ENCODE measurements around the gene NUP133. TPM values are rescaled to one million over a fixed set of nuclear protein-coding genes. Genes with fewer than 3 reads are reported as not detected.

The NUP133 gene
- total and polyA plus RNA-seq, 4 donors = 5.7 to 22.7 (median 10.4) TPM

GRCh38 chr1:229509576-229509975 is 1.4 kb upstream of the NUP133 start:
- Histone ChIP-seq H3K9ac (ENCODE audit: low read depth in 1 of 2, low read length in 2 of 2) (no peak overlapping the region), H3K4me1 (ENCODE audit: control insufficient read depth in 4 of 4, insufficient read depth in 4 of 4, low read length in 3 of 4) (peaks cover 0 to 29% (median 15%) of the 10 kb centered on the region in 4 donors), H3K36me3 (ENCODE audit: control insufficient read depth in 4 of 4, insufficient read depth in 3 of 4, low read depth in 1 of 4, low read length in 3 of 4) (peaks cover 0 to 2% (median 0%) of the 10 kb centered on the region in 4 donors), H3K27ac (ENCODE audit: low read depth in 1 of 2, low read length in 2 of 2) (no peak overlapping the region), H3K9me3 (ENCODE audit: control insufficient read depth in 4 of 4, low read length in 3 of 4) (no peaks in the 10 kb centered on the region), H3K27me3 (ENCODE audit: control insufficient read depth in 4 of 4, insufficient read depth in 4 of 4, low read length in 3 of 4) (no peaks in the 10 kb centered on the region), H3K4me3 (ENCODE audit: low read depth in 1 of 3, low read length in 3 of 3) (no peak overlapping the region)
- TF ChIP-seq CTCF (IDR thresholded peaks at IDR 0.05; ENCODE audit: low read depth, low read length, missing input control) = no peak
- TF ChIP-seq, protein P1, sequence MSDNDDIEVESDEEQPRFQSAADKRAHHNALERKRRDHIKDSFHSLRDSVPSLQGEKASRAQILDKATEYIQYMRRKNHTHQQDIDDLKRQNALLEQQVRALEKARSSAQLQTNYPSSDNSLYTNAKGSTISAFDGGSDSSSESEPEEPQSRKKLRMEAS (IDR thresholded peaks at IDR 0.05) = no peak
- TF ChIP-seq SP1 (IDR thresholded peaks at IDR 0.05) = no peak
- no peak for TF ChIP-seq ATF3 (IDR thresholded peaks at IDR 0.05)
- TF ChIP-seq HNF4G (IDR thresholded peaks at IDR 0.05) = no peak
- TF ChIP-seq, protein P2, sequence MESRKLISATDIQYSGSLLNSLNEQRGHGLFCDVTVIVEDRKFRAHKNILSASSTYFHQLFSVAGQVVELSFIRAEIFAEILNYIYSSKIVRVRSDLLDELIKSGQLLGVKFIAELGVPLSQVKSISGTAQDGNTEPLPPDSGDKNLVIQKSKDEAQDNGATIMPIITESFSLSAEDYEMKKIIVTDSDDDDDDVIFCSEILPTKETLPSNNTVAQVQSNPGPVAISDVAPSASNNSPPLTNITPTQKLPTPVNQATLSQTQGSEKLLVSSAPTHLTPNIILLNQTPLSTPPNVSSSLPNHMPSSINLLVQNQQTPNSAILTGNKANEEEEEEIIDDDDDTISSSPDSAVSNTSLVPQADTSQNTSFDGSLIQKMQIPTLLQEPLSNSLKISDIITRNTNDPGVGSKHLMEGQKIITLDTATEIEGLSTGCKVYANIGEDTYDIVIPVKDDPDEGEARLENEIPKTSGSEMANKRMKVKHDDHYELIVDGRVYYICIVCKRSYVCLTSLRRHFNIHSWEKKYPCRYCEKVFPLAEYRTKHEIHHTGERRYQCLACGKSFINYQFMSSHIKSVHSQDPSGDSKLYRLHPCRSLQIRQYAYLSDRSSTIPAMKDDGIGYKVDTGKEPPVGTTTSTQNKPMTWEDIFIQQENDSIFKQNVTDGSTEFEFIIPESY (IDR thresholded peaks at IDR 0.05) = no peak
- no peak for TF ChIP-seq TAF1 (conservative IDR thresholded peaks at IDR 0.05)
- no peak for TF ChIP-seq GABPA (IDR thresholded peaks at IDR 0.05 in 1 of 2, conservative IDR thresholded peaks at IDR 0.05 in 1 of 2)
- TF ChIP-seq YY1 (IDR thresholded peaks at IDR 0.05) = no peak
- TF ChIP-seq EGR1 (IDR thresholded peaks at IDR 0.05; ENCODE audit: low read depth in 2 of 2) = peak in 1 of 2 donors; percentile 30
- TF ChIP-seq RXRA (IDR thresholded peaks at IDR 0.05) = peak in 1 of 2 donors; percentile 9
- no peak for TF ChIP-seq REST (IDR thresholded peaks at IDR 0.05)
- TF ChIP-seq FOXA1 (IDR thresholded peaks at IDR 0.05) = peak; percentile 83
- peak in 1 of 2 donors; percentile 26 for TF ChIP-seq HNF4A (conservative IDR thresholded peaks at IDR 0.05)
- no peak for TF ChIP-seq JUND (IDR thresholded peaks at IDR 0.05)
- TF ChIP-seq NR2F2 (IDR thresholded peaks at IDR 0.05) = no peak
- no peak for TF ChIP-seq RAD21 (IDR thresholded peaks at IDR 0.05)
- TF ChIP-seq FOXA2 (IDR thresholded peaks at IDR 0.05) = peak; percentile 91
- no peak for DNase-seq (ENCODE audit: low spot score)
- WGBS = 30% methylated on average over 2 of the region's 2 CpGs

All from liver (tissue), 9 donors.